ENCODE data around the gene ALKBH5.

The ALKBH5 gene

DNA sequence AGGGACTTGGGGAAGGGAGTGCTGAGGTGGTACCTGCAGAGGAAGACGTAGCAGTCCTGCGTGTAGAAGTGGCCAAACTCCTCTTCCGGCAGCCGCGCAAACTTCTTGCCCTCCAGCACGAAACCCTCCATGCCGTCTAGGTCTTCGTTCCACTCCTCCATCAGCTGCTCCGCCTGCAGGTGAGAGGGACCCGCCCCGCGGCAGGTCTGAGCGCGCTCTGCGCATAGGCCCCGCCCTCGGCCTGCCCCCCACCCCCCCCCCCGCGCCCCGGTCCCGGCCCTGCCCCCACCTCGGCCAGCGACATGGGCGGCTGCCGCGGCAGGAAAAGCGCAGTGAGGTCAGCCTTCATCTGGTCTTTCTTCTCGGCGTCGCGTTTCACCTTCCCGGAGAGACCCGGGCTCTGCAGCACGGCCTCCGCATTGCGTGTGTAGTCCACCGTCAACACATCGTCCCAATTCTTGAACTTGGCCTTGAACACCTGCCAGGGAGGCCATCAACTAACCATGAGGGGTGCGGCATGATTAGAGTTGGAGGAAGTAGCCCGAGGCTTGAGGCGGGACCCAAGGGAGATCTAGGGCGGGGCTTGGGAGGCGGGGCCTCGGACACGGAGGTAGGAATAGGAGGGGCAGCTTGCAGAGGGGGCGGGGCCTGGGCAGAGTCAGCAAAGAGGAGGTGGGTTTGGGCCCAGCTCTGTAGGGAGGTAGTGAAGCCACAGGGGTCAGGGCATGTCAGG lies 63.4 kb downstream of the ALKBH5 start:
- FAIRE-seq = no peak

DNA sequence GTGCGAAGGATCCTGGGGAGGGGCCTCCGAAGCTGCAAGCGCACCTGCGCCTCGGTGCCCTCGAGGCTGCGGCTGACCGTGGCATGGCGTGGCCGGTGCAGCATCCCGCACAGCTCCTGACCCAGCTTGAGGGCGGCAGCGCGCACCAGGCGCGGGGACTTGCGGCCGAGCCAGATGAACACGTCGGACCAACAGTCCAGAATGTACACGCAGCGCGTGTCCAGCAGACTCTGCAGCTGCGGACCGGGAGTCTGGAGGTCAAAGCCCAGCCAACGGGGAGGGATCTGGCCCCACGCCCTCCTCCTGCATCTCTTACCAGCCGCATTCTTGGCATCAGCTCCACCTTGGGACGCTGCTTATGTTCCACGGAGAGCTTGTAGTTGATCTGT lies 64.0 kb downstream of the ALKBH5 start:
- FAIRE-seq = no peak

DNA sequence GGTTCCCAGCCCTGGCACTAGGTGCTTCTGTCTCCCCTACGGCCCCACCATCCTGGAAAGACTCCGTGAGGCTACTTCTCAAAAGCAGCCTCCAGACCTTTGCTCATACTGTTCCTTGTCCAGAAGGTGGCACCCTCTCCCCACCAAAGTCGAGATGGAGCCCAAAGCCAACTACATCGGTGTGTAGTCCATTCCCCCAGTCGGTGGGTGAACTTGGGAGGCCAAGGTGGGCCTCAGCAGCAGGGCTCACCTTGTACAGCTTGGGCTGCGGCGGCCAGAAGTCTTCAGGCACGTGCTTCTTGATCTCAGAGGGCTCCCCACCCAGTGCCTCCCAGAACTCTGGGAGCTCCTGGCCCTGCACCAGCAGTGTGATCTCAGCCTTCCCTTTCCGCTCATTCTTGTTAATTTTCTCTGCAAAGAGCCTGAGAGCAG lies 64.7 kb downstream of the ALKBH5 start:
- peak; percentile 80 for FAIRE-seq

DNA sequence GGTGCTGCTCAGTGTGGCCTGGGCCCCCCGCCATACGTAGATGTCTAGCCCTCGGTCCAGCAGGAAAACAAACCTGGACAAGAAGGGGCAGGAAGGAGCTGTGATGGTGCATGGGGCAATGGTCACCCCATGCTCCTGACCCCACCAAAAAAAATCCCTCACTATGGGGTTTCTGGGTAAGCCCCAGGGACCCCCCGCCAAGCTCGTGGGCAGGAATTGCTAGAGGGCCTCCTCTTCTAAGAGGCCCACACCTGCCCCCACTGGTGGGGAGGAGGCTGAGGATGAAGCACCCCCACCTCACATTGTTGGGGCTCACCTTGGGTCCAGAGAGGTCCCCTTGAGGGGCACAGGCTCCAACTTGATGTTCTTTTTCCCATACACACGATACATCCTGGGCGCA lies 65.2 kb downstream of the ALKBH5 start:
- FAIRE-seq = no peak

DNA sequence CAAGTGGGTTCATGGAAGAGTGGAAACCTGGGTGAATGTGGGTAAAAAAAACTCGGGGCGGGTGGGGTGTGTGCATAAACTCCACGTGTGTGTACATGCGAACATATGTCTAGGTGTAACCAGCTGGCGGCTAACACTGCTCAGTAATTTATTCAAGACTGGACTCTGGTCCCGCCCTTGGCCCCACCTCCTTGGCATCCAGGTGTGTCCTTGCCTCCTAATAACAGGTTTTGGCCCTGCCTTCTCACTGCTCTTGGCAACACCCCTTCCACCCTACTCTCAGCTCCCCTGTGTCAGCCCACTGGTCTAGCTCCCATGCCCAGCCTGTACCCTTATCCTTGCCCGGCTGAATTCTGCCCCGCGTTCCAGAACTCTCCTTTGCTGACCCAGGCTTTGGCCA lies 66.6 kb downstream of the ALKBH5 start:
- no peak for FAIRE-seq

DNA sequence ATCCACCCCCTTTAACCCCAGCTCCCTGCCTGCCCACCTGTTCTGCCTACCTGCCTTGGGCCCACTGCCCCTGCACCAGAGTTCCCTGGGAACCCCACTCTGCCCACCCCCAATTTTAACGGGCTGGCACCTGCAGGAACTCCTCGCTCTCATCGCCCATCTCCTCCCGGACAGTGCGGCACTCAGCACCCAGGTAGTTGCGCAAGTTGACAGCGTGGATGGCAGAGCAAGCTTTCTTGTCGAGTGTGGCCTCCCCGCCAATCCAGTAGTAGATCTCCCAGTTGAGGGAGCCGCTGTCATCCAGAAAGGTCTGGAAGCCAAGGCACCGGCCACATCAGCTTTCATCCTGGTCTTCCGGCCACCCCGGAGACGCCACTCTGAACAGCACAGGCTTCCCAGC lies 67.1 kb downstream of the ALKBH5 start:
- no peak for FAIRE-seq

DNA sequence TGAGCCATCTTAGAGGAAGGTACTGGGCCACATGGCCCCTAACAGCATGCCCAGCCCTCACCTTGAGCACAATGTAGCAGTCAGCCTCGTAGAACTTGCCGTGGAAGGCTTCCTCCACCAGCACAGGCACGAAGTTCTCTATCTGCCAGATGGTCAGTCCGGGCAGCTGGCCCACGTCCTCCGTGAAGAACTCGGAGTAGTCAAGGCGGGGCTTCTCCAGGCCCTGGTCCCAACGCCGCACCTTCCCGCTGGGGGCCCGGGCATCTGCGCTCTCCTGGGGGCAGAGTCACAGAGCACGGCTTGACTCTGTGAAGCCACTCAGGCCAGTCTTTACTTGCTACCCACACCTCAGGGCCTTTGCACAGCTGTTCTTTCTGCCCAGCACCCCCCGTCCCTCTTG lies 67.6 kb downstream of the ALKBH5 start:
- FAIRE-seq = no peak

DNA sequence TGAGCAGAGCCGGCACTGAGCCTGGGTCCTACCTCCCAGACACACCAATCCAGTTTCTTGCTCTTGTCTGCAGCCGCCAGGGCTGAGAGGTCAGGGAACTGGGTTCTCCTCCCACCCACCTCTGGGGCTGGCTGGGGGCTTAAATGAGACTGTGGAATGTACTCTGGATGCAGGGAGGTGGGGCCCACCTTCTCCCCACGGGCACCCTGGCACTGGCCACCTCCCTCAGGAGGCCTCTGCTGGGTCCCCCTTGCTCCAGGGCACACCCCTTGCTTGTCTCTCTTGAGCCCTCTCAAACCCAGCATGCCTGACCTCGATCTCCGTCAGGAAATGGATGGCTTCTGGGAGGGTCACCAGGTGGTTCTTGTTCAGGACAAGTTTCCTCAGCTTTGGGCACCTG lies 68.5 kb downstream of the ALKBH5 start:
- no peak for FAIRE-seq

DNA sequence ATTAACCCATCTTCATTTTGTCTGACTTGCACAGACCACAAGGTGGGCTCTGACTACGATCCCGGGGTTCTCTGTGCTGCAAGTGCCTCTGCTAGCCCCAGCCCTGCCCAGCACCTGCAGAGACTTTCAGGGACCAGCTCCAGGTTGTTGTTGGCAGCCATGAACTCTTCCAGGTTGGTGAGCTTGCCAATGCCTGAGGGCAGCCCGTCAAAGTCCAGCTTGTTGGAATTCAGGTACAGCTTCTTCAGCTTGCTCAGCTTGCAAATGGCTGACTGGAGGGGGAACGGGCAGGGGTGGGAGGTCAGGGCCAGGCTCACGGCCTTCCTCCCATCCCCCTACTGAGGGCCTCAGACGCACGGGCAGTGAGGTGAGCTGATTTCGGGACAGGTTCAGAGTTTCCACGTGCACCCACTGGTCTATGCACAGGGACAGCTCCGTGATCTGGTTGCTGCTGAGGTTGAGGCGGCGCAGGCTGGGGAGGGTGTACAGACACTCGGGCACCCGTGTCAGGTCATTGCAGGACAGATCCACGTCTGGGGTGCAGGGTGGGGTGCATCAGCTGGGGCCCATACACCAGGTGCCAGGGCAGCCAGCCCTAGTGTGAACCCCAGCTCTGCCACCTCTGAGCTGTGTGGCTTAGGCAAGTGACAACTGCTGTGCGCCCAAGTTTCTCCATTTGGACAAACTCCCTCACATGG lies 69.7 kb downstream of the ALKBH5 start:
- FAIRE-seq = no peak

DNA sequence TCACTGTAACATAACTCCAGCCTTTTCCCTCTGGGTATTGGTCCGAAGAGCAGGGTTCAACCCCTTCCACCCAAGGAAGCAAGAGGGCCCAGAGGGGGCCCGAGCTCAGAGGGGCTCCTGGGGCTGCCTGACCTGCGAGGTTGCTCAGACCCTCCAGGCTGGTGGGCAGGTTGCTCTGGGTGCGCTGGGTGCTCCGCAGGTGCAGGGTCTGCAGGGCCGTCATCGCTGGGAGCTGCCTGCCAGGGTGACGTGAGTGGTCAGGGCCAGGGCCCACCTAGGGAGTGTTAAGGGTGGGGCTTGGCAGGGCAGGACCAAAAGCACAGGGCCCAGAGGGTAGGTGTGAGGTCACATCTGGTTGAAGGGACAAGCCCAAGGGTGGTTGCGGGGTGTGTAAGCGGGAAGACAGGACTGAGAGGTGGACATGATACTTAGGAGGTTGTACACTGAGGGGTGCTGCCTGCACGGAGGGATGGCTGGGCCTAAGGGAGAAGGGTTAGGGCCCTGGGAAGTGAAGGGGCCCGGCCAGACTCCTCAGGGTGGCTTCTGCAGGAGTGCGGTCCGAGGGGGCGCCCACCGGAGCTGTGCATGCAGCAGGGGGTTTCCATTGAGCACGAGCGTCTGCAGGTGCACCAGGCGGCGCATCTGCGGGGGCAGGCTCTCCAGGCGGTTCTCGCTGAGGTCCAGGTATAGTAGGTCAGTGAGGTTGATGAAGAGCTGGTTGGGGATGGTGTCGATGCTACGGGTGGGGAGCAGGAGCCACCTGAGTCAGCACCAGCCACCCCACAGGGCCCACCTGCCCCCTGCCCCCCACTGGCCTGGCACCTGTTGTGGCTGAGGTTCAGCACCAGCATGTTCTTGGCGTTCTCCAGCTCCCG lies 70.6 kb downstream of the ALKBH5 start:
- FAIRE-seq = no peak

DNA sequence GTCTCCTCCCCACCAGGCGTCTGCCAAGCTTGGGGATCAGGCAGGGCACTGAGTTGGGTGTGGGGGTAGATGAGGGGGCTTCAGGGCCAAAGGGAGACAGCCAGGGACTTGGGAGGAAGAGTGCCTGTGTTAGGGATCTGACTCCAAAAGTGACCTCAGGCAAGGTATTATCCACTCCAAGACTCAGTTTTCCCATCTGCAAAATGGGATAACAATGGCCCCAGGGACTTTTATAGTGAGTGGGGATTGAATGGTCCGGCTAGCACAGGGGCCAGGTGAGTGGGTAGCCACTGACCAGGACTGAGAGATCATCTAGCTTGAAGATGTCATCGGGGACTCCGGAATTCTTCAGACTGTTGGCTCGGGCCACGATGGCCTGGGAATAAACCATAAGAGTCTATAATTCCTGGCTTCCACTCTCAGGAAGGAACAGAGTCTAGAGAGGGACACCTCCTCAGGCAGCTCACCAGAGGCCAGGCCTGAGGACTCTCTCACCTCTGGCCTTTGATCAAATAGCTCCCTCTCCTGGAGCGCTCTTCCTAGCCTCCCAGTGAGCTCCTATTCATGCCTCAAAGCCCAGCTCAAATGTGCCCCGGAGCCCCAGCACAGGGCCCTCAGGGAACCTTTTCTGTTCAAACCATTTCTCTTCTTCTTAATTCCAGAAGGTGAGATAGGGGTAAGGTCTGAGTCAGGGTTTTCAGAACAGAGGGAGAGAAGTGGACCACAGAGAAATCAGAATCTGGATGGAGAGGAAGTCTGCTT lies 71.4 kb downstream of the ALKBH5 start:
- FAIRE-seq = no peak

DNA sequence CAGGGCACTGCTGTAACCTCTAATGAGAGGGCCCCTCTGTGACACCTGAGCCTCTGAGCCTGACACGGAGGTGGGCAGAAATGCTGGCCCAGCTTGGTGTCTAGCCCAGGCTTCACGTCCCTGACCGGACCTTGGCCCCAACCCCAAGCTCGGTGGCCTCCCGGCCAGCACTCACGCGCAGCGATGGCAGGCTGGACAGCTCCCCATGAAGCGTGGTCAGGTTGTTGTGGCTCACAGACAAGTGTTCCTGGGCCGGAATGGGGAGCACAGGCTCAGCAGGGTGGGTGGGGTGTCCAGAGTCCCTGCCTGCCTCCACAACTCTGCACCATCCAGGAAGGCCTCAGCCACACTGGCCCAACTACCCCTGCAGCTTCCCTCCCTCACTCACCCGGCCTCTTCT lies 72.7 kb downstream of the ALKBH5 start:
- no peak for FAIRE-seq

DNA sequence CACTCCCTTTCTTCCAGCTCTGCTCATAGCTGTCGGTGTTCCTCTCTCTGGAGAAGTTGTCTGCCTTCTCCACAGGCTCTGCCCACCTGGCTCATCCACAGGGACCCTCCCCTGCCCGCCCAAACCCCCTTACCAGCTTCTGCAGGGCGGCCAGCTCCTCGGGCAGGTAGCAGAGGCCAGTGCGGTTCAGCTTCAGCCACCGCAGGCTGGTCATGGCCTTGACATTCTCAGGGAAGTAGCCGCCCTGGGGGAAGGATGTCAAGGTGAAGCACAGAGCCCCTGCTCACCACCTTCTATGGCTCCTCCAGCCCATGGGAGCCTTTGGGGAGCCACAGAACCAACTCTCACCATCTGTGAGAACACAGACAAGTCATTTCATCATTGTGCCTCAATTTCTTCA lies 73.1 kb downstream of the ALKBH5 start:
- FAIRE-seq = no peak

DNA sequence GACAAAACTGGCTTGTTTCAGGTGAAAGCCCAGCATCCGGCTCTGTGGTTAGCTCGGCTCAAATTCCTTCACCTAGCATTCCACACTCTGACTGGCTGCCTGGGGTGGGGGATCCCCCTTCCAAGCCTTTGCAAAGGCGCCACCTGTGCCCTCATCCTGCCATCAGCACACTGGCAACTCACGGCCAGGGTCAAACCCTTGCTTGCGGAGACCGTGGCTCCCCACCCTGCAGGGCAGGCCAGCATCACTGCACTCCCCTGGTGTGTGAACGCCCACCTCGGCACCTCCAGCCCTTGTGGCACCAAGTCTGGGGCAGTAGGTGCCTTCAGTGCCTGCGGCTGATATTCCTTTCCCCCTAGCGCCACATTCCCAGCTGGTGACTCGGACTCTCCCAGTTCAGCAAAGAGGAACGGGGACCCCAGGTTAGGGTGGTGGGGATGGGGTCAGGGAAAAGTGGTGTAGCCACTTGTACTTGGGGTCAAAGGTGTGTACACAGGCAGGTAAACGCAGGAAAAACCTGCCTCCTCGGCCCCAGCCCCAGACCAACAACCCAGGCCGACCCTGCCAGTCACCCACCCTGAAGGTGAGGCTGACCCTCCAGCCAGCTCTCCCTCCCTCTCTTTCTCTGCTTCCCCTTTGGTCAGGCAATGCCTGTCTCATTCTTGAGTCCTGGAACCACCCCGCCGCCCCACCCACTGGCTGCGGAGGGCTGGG lies 73.8 kb downstream of the ALKBH5 start:
- no peak for FAIRE-seq

DNA sequence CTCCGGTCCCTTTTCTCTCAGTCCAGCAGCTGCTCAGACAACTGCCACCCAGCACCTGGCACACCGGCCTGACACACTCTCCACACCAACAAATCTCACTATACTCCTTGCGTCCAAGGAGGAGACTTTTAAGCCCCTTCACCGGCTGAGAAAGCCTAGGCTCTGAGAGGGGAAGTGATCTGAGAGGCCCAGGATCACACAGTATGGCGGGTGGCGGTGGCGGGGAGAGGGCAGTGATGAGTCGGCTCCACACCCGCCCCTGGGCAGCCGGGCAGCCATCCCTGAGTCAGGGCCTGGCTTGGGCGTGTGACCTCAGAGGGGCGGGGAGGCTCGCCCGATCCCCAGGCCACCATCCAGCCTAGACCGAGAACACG lies 74.3 kb downstream of the ALKBH5 start:
- FAIRE-seq = no peak

DNA sequence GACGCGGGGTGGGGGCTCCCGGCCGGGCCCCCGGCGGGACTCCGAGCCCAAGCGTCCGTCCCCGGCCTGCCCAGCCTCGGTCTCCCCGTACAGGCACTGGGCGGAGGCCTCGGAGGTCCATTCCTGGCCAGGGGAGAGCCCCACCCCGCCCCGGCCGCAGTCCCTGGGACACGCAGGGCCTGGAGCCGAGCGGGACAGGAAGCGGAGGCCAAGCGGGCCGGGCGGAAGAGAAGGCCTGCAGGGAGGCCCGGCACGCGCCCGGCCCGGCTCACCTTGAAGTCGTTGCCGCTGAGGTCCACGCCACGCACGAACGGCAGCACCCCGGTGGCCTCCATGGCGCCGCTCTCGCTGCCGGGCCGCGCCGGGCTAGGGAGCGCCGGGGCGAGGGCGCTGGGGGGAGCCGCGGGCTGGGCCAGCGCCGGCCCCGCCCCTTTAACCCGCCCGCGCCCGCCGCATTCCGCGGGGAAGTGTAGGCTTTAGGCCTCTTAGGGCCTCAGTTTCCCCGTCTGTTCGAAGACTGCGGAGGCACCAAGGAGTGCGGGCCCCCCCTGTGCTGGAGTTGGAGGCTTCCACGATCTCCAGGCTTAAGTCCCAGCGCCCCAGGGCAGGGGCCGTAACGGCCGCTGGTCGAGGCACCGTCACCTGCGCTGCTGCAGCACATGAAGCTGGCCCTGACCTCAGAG lies 74.9 kb downstream of the ALKBH5 start, which contains the start of gene FLII:
TSS of gene FLII (minus strand) at position 383 of the 683 bp plus-strand sequence. CDS start at position 335, 48 bp downstream.
- no peak for FAIRE-seq

Measured in G401.6 (cell line).